HL-60 (cell line): ENCODE results near the gene INPP5J.

Source experiments
- CTCF ChIP-seq: IDR thresholded peaks from one replicate; pipeline ENCODE4 v1.5.1; 2011; ENCODE audit warnings: low read length, control low read depth, inconsistent platforms; ENCODE audit not compliant: insufficient read depth
- GABPA ChIP-seq: IDR thresholded peaks from 2 replicates; pipeline ENCODE4 v1.6.1; 2012; ENCODE audit warnings: low read depth
- POLR2AphosphoS5 ChIP-seq: IDR thresholded peaks from 2 replicates; pipeline ENCODE4 v1.6.1; 2012; ENCODE audit warnings: low read depth
- SPI1 ChIP-seq: IDR thresholded peaks from 2 replicates; pipeline ENCODE4 v1.6.1; 2012; ENCODE audit warnings: low read depth, mild to moderate bottlenecking, borderline replicate concordance
- TF ChIP-seq, protein P1 (sequence below): IDR thresholded peaks from 2 replicates; pipeline ENCODE4 v1.6.1; 2012; ENCODE audit warnings: low read depth; ENCODE audit not compliant: insufficient replicate concordance

GRCh38 chr22:31140746-31141145 lies 18.0 kb downstream of the INPP5J start:
- TF ChIP-seq CTCF (no peak), GABPA (no peak), POLR2AphosphoS5 (no peak), SPI1 (no peak)
- TF ChIP-seq, protein P1, sequence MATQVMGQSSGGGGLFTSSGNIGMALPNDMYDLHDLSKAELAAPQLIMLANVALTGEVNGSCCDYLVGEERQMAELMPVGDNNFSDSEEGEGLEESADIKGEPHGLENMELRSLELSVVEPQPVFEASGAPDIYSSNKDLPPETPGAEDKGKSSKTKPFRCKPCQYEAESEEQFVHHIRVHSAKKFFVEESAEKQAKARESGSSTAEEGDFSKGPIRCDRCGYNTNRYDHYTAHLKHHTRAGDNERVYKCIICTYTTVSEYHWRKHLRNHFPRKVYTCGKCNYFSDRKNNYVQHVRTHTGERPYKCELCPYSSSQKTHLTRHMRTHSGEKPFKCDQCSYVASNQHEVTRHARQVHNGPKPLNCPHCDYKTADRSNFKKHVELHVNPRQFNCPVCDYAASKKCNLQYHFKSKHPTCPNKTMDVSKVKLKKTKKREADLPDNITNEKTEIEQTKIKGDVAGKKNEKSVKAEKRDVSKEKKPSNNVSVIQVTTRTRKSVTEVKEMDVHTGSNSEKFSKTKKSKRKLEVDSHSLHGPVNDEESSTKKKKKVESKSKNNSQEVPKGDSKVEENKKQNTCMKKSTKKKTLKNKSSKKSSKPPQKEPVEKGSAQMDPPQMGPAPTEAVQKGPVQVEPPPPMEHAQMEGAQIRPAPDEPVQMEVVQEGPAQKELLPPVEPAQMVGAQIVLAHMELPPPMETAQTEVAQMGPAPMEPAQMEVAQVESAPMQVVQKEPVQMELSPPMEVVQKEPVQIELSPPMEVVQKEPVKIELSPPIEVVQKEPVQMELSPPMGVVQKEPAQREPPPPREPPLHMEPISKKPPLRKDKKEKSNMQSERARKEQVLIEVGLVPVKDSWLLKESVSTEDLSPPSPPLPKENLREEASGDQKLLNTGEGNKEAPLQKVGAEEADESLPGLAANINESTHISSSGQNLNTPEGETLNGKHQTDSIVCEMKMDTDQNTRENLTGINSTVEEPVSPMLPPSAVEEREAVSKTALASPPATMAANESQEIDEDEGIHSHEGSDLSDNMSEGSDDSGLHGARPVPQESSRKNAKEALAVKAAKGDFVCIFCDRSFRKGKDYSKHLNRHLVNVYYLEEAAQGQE, result no peak
